Stimulated activated naive CD4-positive, alpha-beta T cell treated with Interleukin-2 at 50 U/mL for 16 hours (primary cell): Measurements from ENCODE around the gene MBNL2.

Experiments used
- DNase-seq: peaks from one replicate; lab custom pipeline; 2025; lab: John Stamatoyannopoulos, UW

The MBNL2 gene

GRCh38 chr13:97273341-97273831, 51.3 kb downstream of the MBNL2 start:
- no peak for DNase-seq

GRCh38 chr13:97274829-97275649, 52.9 kb downstream of the MBNL2 start:
- no peak for DNase-seq

DNA sequence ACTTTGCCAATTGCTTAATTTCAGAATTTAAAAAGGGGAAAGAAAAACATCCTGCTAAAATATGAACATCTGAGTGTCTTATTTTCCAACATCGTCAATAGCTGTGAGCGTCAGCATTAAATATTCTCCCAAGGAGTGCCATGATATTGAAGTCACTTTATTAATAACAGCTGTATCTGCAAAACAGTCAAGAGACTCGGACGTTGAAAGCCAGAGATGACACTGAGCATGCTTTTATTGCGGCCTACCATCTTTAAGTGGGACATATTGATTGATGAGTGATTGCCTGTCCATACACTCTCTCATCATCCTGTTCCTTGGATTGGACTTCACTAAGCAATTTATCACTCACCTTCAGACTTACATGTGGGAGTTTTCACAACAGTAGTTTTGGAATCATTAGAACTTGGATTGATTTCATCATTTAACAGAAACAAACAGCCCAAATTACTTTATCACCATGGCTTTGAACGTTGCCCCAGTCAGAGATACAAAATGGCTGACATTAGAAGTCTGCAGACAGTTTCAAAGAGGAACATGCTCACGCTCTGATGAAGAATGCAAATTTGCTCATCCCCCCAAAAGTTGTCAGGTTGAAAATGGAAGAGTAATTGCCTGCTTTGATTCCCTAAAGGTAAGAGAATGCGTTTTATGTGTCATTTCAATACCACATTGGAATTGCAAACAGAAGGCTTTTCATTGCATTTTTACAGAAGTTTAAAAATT, 53.8 kb downstream of the MBNL2 start:
- no peak for DNase-seq

- no peak for DNase-seq
These were observed 54.7 kb downstream of the MBNL2 start for GRCh38 chr13:97276862-97277269.

GRCh38 chr13:97278435-97279411, 56.6 kb downstream of the MBNL2 start:
- DNase-seq: no peak

DNA sequence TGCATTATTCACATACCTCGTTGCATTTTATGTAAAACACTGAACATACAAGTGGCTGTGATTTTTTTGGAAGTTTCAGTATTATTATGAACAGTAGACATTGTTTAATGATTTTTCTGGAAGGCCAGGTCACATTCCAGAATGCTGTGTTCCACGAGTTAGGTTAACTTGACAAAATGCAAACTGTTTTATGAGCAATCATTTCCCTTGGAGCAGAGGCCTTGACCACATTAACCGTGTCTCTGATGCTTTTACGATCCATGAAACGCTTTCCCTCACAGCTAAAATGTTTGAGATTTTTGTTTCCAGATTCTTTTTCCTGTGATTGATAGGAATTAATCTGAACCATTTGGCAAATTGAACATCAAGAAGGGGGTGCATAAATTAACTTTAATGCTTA, 57.8 kb downstream of the MBNL2 start:
- no peak for DNase-seq

DNA sequence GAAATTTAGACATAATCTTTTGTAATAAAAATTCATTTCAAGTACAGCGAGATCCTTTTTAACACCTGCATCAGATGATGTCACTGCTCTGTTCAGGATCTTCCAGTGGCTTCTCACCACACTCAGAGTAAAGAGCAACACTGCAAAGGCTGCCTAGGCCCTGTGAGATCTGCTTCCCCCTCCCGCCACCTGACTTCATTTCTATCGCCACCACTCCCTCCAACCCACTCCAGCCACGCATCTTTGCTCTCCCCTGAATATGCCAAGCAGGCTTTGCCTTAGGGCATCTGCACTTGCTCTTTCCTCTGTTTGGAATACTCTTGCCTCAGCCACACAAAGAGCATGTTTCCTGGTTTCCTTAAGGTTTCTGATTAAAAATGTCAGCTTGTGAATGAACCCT, 58.3 kb downstream of the MBNL2 start:
- DNase-seq: no peak

DNA sequence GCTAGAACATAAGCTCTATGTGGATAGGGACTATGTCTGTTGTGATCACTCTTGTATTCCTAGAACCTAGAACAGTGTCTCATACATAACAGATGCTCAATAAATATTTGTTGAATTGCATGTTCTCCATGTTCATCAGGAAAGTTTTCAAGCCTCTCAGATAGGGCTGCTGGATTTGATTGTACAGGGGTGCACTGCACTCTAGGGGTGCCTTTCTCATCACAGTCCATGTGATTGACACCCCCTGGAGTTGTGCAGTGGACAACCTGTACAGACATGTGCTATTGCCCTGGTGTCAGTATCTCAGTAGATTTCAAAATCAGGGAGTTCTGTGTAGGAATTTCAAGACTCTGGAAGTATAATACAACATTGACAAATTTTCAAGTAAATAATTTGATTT, 58.9 kb downstream of the MBNL2 start:
- no peak for DNase-seq

GRCh38 chr13:97282705-97283104, 60.6 kb downstream of the MBNL2 start:
- DNase-seq: no peak

DNA sequence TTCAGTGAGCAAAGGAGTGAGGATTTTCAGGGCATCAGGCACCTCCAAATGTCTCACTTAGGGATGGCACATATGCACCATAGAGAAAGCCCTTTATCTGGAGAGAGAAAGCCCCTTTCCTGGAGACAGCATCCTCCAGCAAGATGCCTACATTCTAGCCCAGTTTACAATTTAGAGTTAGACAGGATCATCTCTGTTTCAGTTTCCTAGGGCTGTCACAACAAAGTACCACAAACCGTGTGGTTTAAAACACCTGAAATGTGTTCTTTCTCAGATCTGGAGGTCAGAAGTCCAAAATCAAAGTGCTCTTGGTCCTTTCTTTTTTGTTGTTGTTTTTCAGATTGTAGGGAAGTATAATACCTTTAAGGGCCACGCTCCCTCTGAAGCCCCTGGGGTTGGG, 61.8 kb downstream of the MBNL2 start:
- no peak for DNase-seq

DNA sequence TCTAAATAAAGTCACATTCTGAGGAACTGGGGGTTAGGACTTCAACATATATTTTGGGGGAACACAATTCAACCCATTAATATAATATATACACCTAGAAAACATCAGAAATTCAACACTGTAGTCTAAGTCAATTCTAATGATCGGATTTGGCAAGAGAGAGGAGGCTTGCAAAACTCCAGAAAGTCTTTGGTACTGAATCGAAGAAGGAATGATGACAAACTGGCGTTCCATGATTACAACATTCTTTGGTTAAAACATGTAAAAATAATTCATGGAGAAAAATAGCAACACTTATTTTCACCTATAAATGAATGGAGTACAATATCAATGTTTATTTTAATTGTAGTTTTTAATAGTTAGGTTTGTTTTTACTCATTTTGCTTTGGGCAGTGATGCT, 62.4 kb downstream of the MBNL2 start:
- DNase-seq: no peak

- DNase-seq: no peak
These were observed 63.3 kb downstream of the MBNL2 start for GRCh38 chr13:97285221-97285955.

- DNase-seq: no peak
These were observed 64.3 kb downstream of the MBNL2 start for GRCh38 chr13:97286317-97287046.

- DNase-seq: no peak
These were observed 64.9 kb downstream of the MBNL2 start for GRCh38 chr13:97287047-97287383.

- no peak for DNase-seq
These were observed 66.4 kb downstream of the MBNL2 start for GRCh38 chr13:97288486-97288900.

DNA sequence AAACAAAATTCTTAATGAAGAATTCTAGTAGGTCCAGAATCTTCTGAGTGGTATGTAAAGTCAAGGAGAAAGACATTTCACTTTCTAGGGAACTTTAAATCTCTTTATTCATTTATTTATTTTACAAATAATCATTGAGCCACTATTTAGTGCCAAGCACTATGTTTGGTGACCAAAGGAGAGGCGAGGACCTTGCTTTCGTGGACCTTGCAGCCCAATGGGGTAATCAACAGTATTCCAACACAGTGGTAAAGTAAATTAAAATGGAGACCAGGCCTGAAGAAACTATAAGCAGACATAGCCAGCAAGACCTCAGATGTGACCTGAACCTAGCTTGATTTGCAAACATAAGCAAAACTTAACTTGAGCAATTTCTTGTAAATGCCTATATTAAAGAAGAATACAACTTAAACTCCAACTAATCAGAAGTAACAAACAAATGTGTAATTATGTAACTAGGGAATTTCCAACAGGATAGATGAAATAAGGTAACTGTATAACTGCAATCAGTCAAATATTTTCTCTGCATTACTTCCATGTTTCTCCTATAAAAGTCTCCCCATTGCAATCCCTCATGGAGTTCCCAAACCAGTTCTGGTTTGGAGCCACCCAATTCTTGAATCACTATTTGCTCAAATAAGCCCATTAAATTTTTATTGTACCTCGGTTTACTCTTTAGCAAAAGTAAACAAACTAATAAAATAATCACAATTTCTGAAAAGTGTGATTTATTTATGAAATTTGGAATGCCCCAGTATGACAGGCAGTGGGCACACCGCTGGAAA, 67.6 kb downstream of the MBNL2 start:
- no peak for DNase-seq

DNA sequence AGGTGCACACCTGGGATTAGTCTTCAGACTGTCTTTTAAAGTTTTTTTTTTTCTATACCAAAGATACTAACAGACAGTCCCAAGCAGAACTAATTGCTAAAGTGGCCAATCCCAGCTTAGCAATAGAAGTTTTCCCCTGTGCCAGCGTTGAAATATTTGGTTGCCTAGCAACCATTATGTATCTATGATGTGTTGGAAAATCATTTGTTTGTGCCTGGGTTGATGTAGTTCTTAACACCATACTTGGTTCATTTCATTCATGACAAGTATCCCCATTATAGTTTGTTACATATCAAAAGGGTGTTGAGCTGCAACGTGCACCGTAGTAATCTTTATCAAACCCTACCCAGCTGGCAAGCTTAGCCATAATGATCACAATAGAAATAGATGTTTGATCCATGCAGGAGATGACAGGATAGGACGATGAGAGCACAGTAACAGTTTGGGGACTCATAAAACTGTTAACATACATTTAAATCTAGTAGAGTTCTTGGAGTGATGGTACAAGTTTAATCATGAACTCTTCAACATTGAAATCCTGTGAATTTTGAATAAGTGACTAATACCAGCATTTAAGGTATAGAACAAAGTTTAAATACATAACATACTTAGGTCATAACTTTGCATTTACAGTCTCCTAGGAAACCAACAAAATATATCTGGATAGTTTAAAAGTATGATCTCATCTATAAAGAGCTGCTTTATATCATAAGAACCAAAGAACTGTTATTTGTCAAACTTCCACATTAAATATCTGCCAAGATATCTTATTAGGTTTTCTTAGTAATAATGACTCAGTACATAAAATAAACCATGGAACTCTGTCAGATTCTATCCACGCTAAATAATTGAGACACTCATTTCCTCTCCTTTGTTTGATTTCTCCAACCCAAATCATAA, 73.4 kb downstream of the MBNL2 start:
- no peak for DNase-seq

GRCh38 chr13:97296740-97297139, 74.6 kb downstream of the MBNL2 start:
- no peak for DNase-seq

DNA sequence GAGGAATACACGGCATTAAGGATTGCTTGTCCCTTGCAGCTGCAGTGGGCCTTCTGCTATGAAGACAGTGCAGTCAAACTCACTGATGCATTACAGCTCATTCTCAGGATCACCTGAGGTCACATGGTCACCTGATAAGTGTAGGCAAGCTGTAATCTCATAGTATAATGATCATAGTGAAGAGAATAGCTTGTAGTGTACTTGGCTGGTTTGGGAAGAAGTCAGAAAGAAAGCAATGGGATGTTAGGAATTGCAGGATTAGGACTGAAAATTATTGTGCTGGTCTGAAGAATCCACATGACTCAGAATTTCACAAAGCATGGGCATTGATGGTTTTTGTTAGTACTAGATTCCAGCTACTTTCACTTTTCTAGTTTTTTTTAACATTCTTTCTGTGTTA, 76.7 kb downstream of the MBNL2 start:
- no peak for DNase-seq
